CD14-positive monocyte (primary cell): ENCODE data around the gene PLPP7. TPM values are rescaled to one million over a fixed set of nuclear protein-coding genes. Genes with fewer than 3 reads are reported as not detected.

ENCODE experiments used
- DNase-seq, 3 donors: peaks; one replicate each; pipeline ENCODE4 v3.0.0-alpha.2; 2011 to 2022
- H2AFZ ChIP-seq: 2 replicates; pipeline ENCODE4 v1.6.0; 2012; ENCODE audit warnings: mild to moderate bottlenecking, low read depth, low read length, inconsistent platforms; ENCODE audit not compliant: insufficient read depth, poor library complexity, severe bottlenecking
- H3K27ac ChIP-seq, 2 donors: 1 replicate in 1 of 2; 2 replicates in 1 of 2; pipeline ENCODE4 v1.5.1; 2012 to 2013; ENCODE audit warnings: low read length in 2 of 2, control low read depth in 1 of 2, inconsistent platforms in 1 of 2, low read depth in 1 of 2, mild to moderate bottlenecking in 1 of 2
- H3K27me3 ChIP-seq, 2 donors: one replicate each; pipeline versions ENCODE4 v1.6.0 to v1.6.1; 2011 to 2013; ENCODE audit warnings: low read length in 2 of 2; ENCODE audit not compliant: control insufficient read depth in 2 of 2, insufficient read depth in 2 of 2
- H3K36me3 ChIP-seq, 2 donors: replicated peaks in 1 of 2; 1 replicate in 1 of 2; 2 replicates in 1 of 2; pipeline versions ENCODE4 v1.5.1 to v1.6.1; 2012 to 2013; ENCODE audit warnings: low read length in 2 of 2, control low read depth in 1 of 2, inconsistent platforms in 1 of 2, mild to moderate bottlenecking in 1 of 2; ENCODE audit not compliant: insufficient read depth in 2 of 2, control insufficient read depth in 1 of 2
- H3K4me1 ChIP-seq, 2 donors: 1 replicate in 1 of 2; 2 replicates in 1 of 2; pipeline versions ENCODE4 v1.5.1 to v1.6.1; 2012 to 2013; ENCODE audit warnings: low read length in 2 of 2, control low read depth in 1 of 2, inconsistent platforms in 1 of 2, mild to moderate bottlenecking in 1 of 2, moderate library complexity in 1 of 2; ENCODE audit not compliant: insufficient read depth in 2 of 2, control insufficient read depth in 1 of 2
- H3K4me2 ChIP-seq: replicated peaks from 2 replicates; pipeline ENCODE3; 2012; ENCODE audit warnings: low read length, moderate library complexity, mild to moderate bottlenecking; ENCODE audit not compliant: poor library complexity, severe bottlenecking; ENCODE audit errors: extremely low read depth
- H3K4me3 ChIP-seq, 3 experiments: fragments of 200-600 bp in 1 of 3; sonication (generic) in 1 of 3; replicated peaks in 1 of 3; 1 replicate in 2 of 3; 2 replicates in 1 of 3; pipeline ENCODE4 v1.5.1; 2011 to 2013; ENCODE audit warnings: low read length in 3 of 3, mild to moderate bottlenecking in 3 of 3, control low read depth in 2 of 3, low read depth in 2 of 3, inconsistent platforms in 1 of 3, moderate library complexity in 1 of 3
- H3K79me2 ChIP-seq: 2 replicates; pipeline ENCODE4 v1.6.0; 2012; ENCODE audit warnings: mild to moderate bottlenecking, control low read depth, inconsistent platforms, low read length, moderate library complexity; ENCODE audit not compliant: insufficient read depth
- H3K9ac ChIP-seq: 2 replicates; pipeline ENCODE4 v1.6.0; 2017; ENCODE audit warnings: low read length, mild to moderate bottlenecking; ENCODE audit not compliant: insufficient read depth, poor library complexity, severe bottlenecking
- H3K9me3 ChIP-seq, 2 donors: replicated peaks in 1 of 2; 1 replicate in 1 of 2; 2 replicates in 1 of 2; pipeline versions ENCODE4 v1.5.1 to v1.6.1; 2012 to 2013; ENCODE audit warnings: low read length in 2 of 2, control low read depth in 1 of 2; ENCODE audit not compliant: control insufficient read depth in 1 of 2, insufficient read depth in 1 of 2
- H4K20me1 ChIP-seq: 2 replicates; pipeline ENCODE4 v1.6.0; 2012; ENCODE audit warnings: mild to moderate bottlenecking, low read length, control low read depth, moderate library complexity; ENCODE audit not compliant: insufficient read depth
- H3K27ac Mint-ChIP-seq, 7 donors: one replicate each; pipeline ENCODE4 v1.8.0; 2020; ENCODE audit warnings: mild to moderate bottlenecking in 7 of 7, mixed read lengths in 7 of 7, moderate library complexity in 6 of 7, inconsistent platforms in 2 of 7
- H3K27me3 Mint-ChIP-seq, 3 donors: one replicate each; pipeline ENCODE4 v1.8.0; 2021 to 2022; ENCODE audit warnings: low read depth in 3 of 3, mild to moderate bottlenecking in 3 of 3, mixed read lengths in 3 of 3, moderate library complexity in 3 of 3, inconsistent platforms in 1 of 3
- H3K36me3 Mint-ChIP-seq, 2 donors: one replicate each; pipeline ENCODE4 v1.8.0; 2020; ENCODE audit warnings: mixed read lengths in 2 of 2, inconsistent platforms in 1 of 2, mild to moderate bottlenecking in 1 of 2
- H3K4me1 Mint-ChIP-seq: one replicate; pipeline ENCODE4 v1.8.0; 2020; ENCODE audit warnings: mild to moderate bottlenecking, mixed read lengths
- H3K4me3 Mint-ChIP-seq, 2 donors: one replicate each; pipeline ENCODE4 v1.8.0; 2020; ENCODE audit warnings: mild to moderate bottlenecking in 2 of 2, mixed read lengths in 2 of 2, moderate library complexity in 1 of 2
- H3K9me3 Mint-ChIP-seq, 7 donors: one replicate each; pipeline ENCODE4 v1.8.0; 2020 to 2022; ENCODE audit warnings: mixed read lengths in 7 of 7, mild to moderate bottlenecking in 6 of 7, moderate library complexity in 6 of 7, inconsistent platforms in 2 of 7
- CTCF ChIP-seq: fragments of 200-600 bp; IDR thresholded peaks from one replicate; pipeline ENCODE4 v1.8.0; 2022; ENCODE audit warnings: antibody characterized with exemption, mild to moderate bottlenecking
- WGBS: methylation state at CpG from one replicate; pipeline ENCODE4 v1.1.5; 2013; ENCODE audit warnings: missing lambda C conversion rate; ENCODE audit not compliant: insufficient coverage; 5-methylcytosine and 5-hydroxymethylcytosine counted together
- intact Hi-C, 2 donors: fragments of 100-400 bp; cut with micrococcal nuclease; formaldehyde crosslinking; loops; one replicate each; pipeline versions ENCODE4 v1.15.0 to v1.15.1; 2023
- polyA plus RNA-seq, 3 donors: library from polyadenylated mRNA; depleted of rRNA in 1 of 3; unstranded in 2 of 3; stranded (reverse) in 1 of 3; fragments of 300-500 nt in 2 of 3; fragments of >200 nt in 1 of 3; fragmentation: Illumina TruSeq in 2 of 3; gene quantifications; 1 replicate in 2 of 3; 2 replicates in 1 of 3; pipeline ENCODE4 v1.2.3, GENCODE V29; 2012 to 2021

Gene PLPP7
- polyA plus RNA-seq, 3 donors = 1.1 to 3.1 (median 1.5) TPM

GRCh38 chr9:131281119-131281965 is 8.2 kb upstream of the PLPP7 start:
- Histone ChIP-seq H3K9ac (no peak overlapping the region), H3K27me3 (peaks cover 7 to 35% of the 10 kb centered on the region in 2 donors), H3K79me2 (peaks cover 13% of the 10 kb centered on the region), H3K27ac (no peak overlapping the region), H4K20me1 (no peaks in the 10 kb centered on the region), H3K4me3 (no peak overlapping the region), H3K36me3 (no peaks in the 10 kb centered on the region), H3K4me2 (no peak overlapping the region), H3K4me1 (peaks cover 32 to 38% of the 10 kb centered on the region in 2 donors), H2AFZ (no peak overlapping the region), H3K9me3 (peaks cover 0 to 7% of the 10 kb centered on the region in 2 donors)
- Mint-ChIP-seq H3K9me3 (peaks cover 0 to 10% (median 2%) of the 10 kb centered on the region in 7 donors), H3K4me1 (peaks cover 37% of the 10 kb centered on the region), H3K36me3 (peaks cover 0 to 9% of the 10 kb centered on the region in 2 donors), H3K27ac (peak overlapping the region in 1 of 7 donors; percentile 66), H3K4me3 (peak overlapping the region in 1 of 2 donors; percentile 88), H3K27me3 (peaks cover 37 to 41% (median 39%) of the 10 kb centered on the region in 3 donors)
- no peak for DNase-seq
- WGBS = 89% methylated on average over 13 of the region's 17 CpGs
- TF ChIP-seq CTCF = no peak
- intact Hi-C loops = no loop called here

GRCh38 chr9:131282175-131282574 is 7.3 kb upstream of the PLPP7 start:
- H3K9me3 ChIP-seq = peaks cover 0 to 7% of the 10 kb centered on the region in 2 donors
- 94% methylated on average over 3 of the region's 4 CpGs for WGBS
- no peak overlapping the region for H3K9ac ChIP-seq
- no peak for TF ChIP-seq CTCF
- DNase-seq = no peak
- intact Hi-C loops = no loop called here
- peaks cover 37% of the 10 kb centered on the region for H3K4me1 Mint-ChIP-seq
- peaks cover 32 to 38% of the 10 kb centered on the region in 2 donors for H3K4me1 ChIP-seq
- no peak overlapping the region for H2AFZ ChIP-seq
- H4K20me1 ChIP-seq = no peaks in the 10 kb centered on the region
- no peaks in the 10 kb centered on the region for H3K36me3 ChIP-seq
- H3K27me3 ChIP-seq = peaks cover 7 to 35% of the 10 kb centered on the region in 2 donors
- peaks cover 0 to 9% of the 10 kb centered on the region in 2 donors for H3K36me3 Mint-ChIP-seq
- no peak overlapping the region for H3K4me3 ChIP-seq
- H3K4me2 ChIP-seq = no peak overlapping the region
- no peak overlapping the region for H3K27ac ChIP-seq
- peak overlapping the region; percentile 2 to 88 for H3K4me3 Mint-ChIP-seq
- no peak overlapping the region for H3K27ac Mint-ChIP-seq
- peaks cover 37 to 41% (median 39%) of the 10 kb centered on the region in 3 donors for H3K27me3 Mint-ChIP-seq
- H3K9me3 Mint-ChIP-seq = peaks cover 0 to 10% (median 2%) of the 10 kb centered on the region in 7 donors
- H3K79me2 ChIP-seq = peaks cover 4% of the 10 kb centered on the region
